GM12875 (cell line): Measurements from ENCODE around the gene PPP1R18.
"Not testable (repeated sequence)": the region's sequence is repeated elsewhere in the genome, so short reads cannot be mapped to it uniquely, and the experiment has no call there.

Experiments used
- H3K4me3 ChIP-seq: one replicate; pipeline ENCODE4 v1.5.1; 2011; ENCODE audit warnings: low read depth, low read length, control low read depth
- TF ChIP-seq, protein P1 (sequence below): IDR thresholded peaks from 2 replicates; pipeline ENCODE4 v1.5.1; 2011; ENCODE audit warnings: low read depth, mild to moderate bottlenecking, control low read depth, inconsistent platforms, low read length, moderate library complexity, borderline replicate concordance; ENCODE audit not compliant: insufficient read depth

Gene PPP1R18

DNA sequence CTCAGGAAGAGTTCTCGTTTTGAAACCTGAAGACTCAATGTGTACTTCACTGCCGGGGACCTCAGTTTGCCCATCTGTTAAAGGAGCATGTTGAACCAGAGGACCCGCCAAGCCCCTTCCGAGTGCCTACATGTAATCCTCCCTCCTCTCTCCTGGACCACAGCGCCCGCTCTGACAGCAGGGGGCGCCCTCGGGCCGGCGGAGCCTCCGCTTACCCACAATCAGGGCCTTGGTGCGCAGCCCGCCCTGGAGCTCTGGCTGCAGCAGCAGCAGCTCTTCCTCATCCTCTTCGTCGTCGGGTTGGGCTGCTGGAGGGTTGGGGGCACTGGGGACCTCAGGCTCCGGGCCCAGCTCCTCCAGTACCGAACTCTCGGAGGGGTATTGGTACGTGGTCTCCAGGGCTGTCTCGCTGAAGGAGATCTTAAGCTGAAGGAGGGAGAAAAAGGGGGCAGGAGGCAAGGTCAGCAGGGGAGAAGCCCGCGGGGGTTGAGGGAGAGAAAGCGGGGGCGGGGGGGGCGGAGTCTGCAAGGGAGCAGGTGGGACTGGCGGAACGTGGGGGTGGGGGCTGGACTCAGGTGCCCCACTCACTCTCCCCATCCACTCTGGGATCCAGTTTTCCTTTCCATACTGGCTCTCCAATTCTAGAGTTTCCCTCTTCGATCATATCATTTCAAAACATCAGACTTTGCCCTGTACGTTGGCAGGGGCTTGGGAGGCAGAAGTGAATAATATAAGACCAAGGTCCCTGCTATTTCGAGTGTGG, 7.3 kb downstream of the PPP1R18 start:
- H3K4me3 ChIP-seq = no peak overlapping the region

GRCh38 chr6:30676660-30677285, 9.7 kb downstream of the PPP1R18 start:
- TF ChIP-seq, protein P1, sequence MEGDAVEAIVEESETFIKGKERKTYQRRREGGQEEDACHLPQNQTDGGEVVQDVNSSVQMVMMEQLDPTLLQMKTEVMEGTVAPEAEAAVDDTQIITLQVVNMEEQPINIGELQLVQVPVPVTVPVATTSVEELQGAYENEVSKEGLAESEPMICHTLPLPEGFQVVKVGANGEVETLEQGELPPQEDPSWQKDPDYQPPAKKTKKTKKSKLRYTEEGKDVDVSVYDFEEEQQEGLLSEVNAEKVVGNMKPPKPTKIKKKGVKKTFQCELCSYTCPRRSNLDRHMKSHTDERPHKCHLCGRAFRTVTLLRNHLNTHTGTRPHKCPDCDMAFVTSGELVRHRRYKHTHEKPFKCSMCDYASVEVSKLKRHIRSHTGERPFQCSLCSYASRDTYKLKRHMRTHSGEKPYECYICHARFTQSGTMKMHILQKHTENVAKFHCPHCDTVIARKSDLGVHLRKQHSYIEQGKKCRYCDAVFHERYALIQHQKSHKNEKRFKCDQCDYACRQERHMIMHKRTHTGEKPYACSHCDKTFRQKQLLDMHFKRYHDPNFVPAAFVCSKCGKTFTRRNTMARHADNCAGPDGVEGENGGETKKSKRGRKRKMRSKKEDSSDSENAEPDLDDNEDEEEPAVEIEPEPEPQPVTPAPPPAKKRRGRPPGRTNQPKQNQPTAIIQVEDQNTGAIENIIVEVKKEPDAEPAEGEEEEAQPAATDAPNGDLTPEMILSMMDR = no peak
- no peak overlapping the region for H3K4me3 ChIP-seq

More for the DNA sequence above, 7.3 kb downstream of the PPP1R18 start:
- TF ChIP-seq, protein P1 = peak; percentile 95

GRCh38 chr6:30672445-30673253, 13.8 kb downstream of the PPP1R18 start, which contains the start of gene DHX16:
TSS of gene DHX16 (minus strand) at chr6:30673006. CDS start at chr6:30672841, 165 bp downstream.
- peak within 1 kb of the TSS; percentile 77 for H3K4me3 ChIP-seq
- TF ChIP-seq, protein P1 = peak; percentile 75

DNA sequence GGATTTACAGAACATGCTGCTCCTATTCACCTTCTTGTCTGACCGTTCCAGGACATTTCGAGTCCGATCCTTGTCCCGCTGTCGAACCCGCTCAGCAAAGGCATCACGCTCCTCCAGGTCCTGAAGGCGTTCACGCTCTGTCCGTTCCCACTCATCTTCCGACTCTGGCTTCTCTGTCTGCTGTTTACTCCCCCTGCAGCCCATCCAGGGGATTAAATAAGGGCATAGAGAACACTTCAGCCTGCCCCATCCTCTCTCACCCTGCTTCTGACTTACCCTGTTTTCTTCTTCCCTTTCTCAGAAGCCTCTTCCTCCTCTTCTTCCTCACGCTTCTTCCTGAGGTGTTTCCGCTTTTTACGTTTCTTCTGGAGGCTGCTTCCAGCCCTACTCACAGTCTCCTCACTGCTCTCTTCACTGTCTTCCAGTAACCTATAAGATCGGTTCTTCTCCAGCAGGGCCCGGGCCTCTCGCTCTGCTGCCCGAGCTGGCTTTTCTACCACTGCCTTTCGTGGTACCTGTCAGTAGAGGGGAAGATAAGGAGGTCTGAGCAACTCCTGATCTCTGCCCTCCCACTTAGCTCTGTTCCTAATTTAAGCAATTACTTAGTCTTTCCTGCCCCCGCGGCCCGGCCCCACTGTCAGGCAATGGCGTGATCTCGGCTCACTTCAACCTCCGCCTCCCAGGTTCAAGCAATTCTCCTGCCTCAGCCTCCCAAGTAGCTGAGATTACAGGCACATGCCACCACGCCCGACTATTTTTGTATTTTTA, 15.5 kb downstream of the PPP1R18 start:
- no peak overlapping the region for H3K4me3 ChIP-seq
- TF ChIP-seq, protein P1 = peak; percentile 1; the same call in 1 of the 2 replicates

DNA sequence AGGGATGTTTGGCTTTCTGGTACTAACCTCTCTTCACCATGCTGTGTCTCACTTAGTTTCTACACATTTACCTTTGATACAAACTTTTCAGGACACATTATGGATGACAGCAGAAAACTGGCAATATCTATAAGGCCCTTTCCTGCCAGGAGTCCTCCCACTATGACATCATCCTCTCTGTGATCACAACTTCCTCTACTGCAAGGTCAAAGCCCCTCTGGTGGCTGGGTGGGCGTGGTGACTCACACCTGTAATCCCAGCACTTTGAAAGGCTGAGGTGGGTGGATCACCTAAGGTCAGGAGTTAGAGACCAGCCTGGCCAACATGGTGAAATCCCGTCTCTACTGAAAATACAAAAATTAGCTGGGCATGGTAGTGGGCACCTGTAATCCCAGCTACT, 20.1 kb downstream of the PPP1R18 start:
- not testable (repeated sequence) for H3K4me3 ChIP-seq

DNA sequence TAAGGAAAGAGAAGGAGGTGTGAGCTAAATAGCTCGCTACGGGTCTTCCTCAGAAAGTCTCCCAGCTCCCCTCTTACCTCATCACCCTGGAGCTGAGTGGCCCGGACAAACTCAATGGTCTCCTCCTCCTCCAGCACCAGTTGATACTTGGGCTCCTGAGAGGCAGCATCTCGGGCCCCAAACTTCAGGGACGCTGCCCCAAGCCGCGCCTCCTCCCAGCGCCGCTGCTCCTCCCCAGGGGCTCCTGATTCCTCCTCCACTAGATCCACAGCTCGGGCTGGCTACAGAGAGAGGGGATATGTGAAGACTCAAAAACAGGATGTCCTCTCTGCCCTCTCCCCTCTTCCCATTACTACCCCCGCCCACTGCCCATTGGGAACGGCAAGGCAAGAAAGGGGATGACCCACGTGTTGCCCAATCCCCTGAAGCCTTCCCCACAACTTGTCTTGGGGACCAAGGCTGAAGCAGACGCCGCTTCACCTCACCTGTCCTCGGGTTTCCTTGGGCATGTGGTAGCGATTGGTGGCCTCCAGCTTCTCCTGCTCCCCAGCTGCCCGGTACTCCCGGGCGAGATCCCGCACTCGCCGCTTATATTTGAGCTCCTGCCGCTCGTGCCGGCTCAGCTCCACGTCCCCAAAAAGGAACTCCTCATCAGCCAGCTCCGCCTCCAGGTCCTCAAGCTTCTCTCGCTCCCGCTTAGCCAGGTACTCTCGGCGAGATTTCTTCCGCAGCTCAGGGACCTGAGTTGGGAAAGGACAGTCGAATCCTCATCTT, 21.3 kb downstream of the PPP1R18 start:
- TF ChIP-seq, protein P1 = no peak
- H3K4me3 ChIP-seq = no peak overlapping the region

DNA sequence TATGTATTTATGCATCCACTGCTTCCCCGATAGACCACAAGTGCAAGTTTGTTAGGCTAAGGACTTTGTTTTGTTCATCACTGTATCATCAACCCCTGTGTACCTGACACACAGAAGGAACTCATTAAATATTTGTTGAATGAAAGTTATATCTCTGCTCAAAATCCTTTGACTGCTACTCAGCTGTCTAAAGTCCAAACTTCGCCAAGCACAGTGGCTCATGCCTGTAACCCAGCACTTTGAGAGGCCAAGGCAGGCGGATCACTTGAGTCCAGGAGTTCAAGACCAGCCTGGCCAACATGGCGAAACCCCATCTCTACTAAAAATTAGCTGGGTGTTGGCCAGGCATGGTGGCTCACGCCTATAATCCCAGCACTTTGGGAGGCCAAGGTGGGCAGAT, 28.5 kb downstream of the PPP1R18 start:
- H3K4me3 ChIP-seq = not testable (repeated sequence)
